Chondrocyte (in vitro differentiated cells): ENCODE data around the gene NTN1. TPM values are rescaled to one million over a fixed set of nuclear protein-coding genes. Genes with fewer than 3 reads are reported as not detected.

Experiments used
- DNase-seq: peaks from one replicate; pipeline ENCODE4 v3.0.0; 2021; ENCODE audit warnings: mixed read lengths, low spot score
- H3K27ac Mint-ChIP-seq: one replicate; pipeline ENCODE4 v1.8.0; 2021; ENCODE audit warnings: mild to moderate bottlenecking, moderate library complexity, mixed read lengths; ENCODE audit not compliant: unreplicated experiment
- H3K27me3 Mint-ChIP-seq: 2 replicates; pipeline ENCODE4 v1.8.0; 2021; ENCODE audit warnings: low read depth, mixed read lengths
- H3K36me3 Mint-ChIP-seq: 2 replicates; pipeline ENCODE4 v1.8.0; 2021; ENCODE audit warnings: low read depth, mixed read lengths
- H3K4me1 Mint-ChIP-seq: 2 replicates; pipeline ENCODE4 v1.8.0; 2021; ENCODE audit warnings: low read depth, mild to moderate bottlenecking, mixed read lengths
- H3K4me3 Mint-ChIP-seq: one replicate; pipeline ENCODE4 v1.8.0; 2021; ENCODE audit warnings: mild to moderate bottlenecking, moderate library complexity, mixed read lengths; ENCODE audit not compliant: unreplicated experiment
- H3K9me3 Mint-ChIP-seq: 2 replicates; pipeline ENCODE4 v1.8.0; 2021; ENCODE audit warnings: low read depth, mixed read lengths
- CTCF ChIP-seq: fragments of 200-600 bp; sonication (generic); IDR thresholded peaks from 2 replicates; pipeline ENCODE4 v1.5.0; 2021; ENCODE audit warnings: antibody characterized with exemption, mild to moderate bottlenecking, moderate library complexity
- total RNA-seq: library from RNA; stranded (reverse); gene quantifications from 3 replicates; pipeline ENCODE4 v1.2.1, GENCODE V29; 2021

Gene NTN1
- total RNA-seq, 1 donor from 2014 or later: 4.0 TPM

- Mint-ChIP-seq H3K27me3 (peaks cover 15% of the 10 kb centered on the region), H3K36me3 (no peaks in the 10 kb centered on the region), H3K4me1 (peaks cover 7% of the 10 kb centered on the region), H3K9me3 (no peaks in the 10 kb centered on the region), H3K4me3 (no peak overlapping the region), H3K27ac (no peak overlapping the region)
- DNase-seq: no peak
- TF ChIP-seq CTCF: no peak
Measured at GRCh38 chr17:9127340-9127739, 106.0 kb downstream of the NTN1 start.

DNA sequence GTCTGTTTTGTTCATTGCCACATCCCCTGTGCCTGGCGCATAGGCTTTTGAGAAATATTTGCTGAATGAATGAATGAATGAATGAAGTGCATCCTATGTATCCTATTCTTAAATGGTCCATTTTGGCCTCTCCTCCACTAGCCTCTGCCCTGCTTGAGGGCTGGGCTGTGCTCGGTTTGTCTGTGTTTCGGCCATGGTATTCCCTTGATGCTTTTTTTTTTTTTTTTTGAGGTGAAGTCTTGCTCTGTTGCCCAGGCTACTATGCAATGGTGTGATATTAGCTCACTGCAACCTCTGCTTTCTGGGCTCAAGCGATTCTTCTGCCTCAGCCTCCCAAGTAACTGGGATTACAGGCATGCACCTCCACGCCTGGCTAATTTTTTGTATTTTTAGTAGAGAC is 110.1 kb downstream of the NTN1 start:
- DNase-seq: peak; percentile 1
- H3K36me3 Mint-ChIP-seq: no peaks in the 10 kb centered on the region
- H3K4me3 Mint-ChIP-seq: no peak overlapping the region
- no peak for TF ChIP-seq CTCF
- peaks cover 19% of the 10 kb centered on the region for H3K27me3 Mint-ChIP-seq
- no peak overlapping the region for H3K27ac Mint-ChIP-seq
- H3K9me3 Mint-ChIP-seq: no peaks in the 10 kb centered on the region
- H3K4me1 Mint-ChIP-seq: no peaks in the 10 kb centered on the region

GRCh38 chr17:9132291-9132690 is 111.0 kb downstream of the NTN1 start:
- no peaks in the 10 kb centered on the region for H3K36me3 Mint-ChIP-seq

DNA sequence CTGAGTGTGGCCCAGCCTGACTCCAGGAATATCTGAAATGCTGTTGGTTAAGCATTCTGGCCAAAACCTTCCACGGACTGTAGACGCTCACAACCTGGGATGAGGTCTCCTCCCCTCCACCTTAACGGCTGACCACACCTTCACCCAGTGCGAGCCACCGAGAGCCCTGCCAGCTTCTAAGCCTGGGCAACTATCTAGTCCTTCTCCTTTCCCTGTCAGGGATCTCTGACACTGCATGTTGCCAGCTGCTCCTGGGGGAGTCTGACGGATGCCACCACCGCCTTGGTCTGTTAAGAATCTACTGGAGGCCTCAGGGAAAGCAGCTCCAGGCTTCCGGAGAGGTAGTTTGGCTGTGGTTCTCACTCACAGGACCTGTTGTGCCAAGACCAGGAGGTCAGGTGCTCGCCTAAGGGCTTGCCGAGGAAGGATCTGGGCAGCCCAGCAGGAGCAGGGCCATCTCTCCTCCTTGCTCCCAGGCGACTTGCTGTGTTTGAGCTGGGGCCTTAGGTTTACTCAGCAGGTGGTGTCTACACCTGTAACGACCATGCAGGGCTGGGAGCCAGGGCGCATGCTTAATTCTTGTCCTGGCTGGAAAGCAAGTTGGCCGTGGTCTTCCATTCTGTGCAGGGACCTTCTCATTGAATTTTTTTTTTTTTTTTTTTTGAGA is 111.8 kb downstream of the NTN1 start:
- Mint-ChIP-seq H3K4me1 (peaks cover 4% of the 10 kb centered on the region), H3K4me3 (no peak overlapping the region), H3K27ac (no peak overlapping the region), H3K27me3 (peaks cover 17% of the 10 kb centered on the region), H3K9me3 (no peaks in the 10 kb centered on the region), H3K36me3 (no peaks in the 10 kb centered on the region)
- DNase-seq: no peak
- no peak for TF ChIP-seq CTCF

More at GRCh38 chr17:9132291-9132690, 111.0 kb downstream of the NTN1 start:
- no peak for TF ChIP-seq CTCF
- H3K4me1 Mint-ChIP-seq: peaks cover 4% of the 10 kb centered on the region
- no peak overlapping the region for H3K4me3 Mint-ChIP-seq
- peak; percentile 33 for DNase-seq
- H3K9me3 Mint-ChIP-seq: no peaks in the 10 kb centered on the region
- H3K27me3 Mint-ChIP-seq: peaks cover 17% of the 10 kb centered on the region
- H3K27ac Mint-ChIP-seq: no peak overlapping the region

DNA sequence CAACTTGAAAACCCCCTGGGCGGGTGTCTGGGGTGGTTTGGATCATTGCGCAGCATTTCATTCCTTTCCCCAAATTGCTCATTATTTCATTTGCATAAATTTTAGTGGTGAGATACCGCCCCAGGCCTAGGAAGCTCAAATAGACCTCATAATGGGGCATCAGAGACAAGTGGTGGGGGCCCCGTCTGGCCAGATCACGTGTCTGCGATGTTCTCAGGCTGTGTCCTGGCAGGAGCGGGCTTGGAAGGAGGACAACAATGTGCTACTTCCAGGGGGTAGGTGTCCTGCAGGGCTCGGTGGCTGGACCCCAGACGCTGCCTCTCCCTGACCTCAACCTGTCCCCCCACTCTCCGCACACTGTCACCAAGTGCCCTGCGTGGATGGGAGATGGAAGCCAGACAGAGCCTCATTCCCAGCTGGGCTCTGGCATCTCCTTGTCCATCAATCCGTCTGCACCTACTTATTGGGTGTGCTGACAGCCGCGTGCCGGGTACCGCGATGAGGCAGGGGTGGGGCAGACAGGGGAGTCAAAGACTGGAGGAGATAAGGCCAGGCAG is 116.9 kb downstream of the NTN1 start:
- H3K9me3 Mint-ChIP-seq: no peaks in the 10 kb centered on the region
- H3K36me3 Mint-ChIP-seq: peaks cover 2% of the 10 kb centered on the region
- peaks cover 4% of the 10 kb centered on the region for H3K4me1 Mint-ChIP-seq

More for the DNA sequence above, 116.9 kb downstream of the NTN1 start:
- no peak for DNase-seq
- TF ChIP-seq CTCF: no peak
- peaks cover 4% of the 10 kb centered on the region for H3K27me3 Mint-ChIP-seq
- H3K4me3 Mint-ChIP-seq: no peak overlapping the region
- H3K27ac Mint-ChIP-seq: no peak overlapping the region
